Activated T-cell treated with anti-CD3 and anti-CD28 coated beads for 48 hours (primary cell): ENCODE results near the gene TMEM238.
A peak's percentile ranks its signal among the peaks of the same experiment; 100 is the strongest.
"Not testable (repeated sequence)": the region's sequence is repeated elsewhere in the genome, so short reads cannot be mapped to it uniquely, and the experiment has no call there.

Experiments used
- DNase-seq: peaks from one replicate; pipeline ENCODE4 v3.0.0-alpha.2; 2020; ENCODE audit warnings: low read depth

Gene TMEM238

DNA sequence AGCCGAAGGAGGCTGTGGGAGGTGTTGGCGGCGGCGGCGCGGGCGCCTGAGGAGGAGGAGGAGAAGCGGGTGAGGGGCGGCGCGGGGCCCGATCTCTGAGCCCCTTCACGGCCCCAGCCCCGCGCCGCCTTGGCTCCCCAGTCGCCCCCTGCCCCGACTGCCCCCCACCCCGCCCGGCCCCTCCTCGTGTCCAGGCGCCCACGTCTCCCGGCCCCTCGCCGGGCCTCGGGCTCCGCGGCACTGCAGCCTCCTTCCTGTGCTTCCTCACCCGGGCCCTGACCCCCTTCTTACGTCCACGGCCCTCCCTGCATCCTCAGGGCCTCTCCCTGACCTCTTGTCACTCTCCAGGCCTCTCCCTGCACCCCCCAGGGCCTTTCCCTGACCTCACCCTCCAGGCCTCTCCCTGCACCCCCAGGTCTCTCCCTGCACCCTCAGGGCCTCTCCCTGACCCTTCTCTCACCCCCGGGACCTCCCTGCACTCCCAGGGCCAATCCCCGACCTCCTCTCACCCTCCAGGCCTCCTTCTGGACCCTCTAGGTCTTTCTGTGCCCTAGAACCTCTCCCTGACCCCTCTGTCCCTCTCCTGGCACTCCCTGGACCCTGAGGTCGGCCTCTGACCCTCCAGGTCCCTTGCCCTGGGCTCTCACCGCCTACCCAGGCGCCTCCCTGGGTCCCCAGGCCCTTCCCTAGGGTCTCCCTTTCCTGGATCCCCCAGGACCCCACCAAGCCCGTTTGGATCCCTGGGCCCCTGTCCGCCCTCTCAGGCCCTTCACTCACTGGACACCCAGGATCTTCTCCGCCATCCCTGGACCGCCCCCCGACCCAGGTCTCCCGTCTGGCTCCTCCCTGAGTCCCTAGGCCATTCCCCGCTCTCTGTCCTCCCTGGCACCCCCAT lies 44.0 kb downstream of the TMEM238 start:
- DNase-seq, result peak; percentile 21

DNA sequence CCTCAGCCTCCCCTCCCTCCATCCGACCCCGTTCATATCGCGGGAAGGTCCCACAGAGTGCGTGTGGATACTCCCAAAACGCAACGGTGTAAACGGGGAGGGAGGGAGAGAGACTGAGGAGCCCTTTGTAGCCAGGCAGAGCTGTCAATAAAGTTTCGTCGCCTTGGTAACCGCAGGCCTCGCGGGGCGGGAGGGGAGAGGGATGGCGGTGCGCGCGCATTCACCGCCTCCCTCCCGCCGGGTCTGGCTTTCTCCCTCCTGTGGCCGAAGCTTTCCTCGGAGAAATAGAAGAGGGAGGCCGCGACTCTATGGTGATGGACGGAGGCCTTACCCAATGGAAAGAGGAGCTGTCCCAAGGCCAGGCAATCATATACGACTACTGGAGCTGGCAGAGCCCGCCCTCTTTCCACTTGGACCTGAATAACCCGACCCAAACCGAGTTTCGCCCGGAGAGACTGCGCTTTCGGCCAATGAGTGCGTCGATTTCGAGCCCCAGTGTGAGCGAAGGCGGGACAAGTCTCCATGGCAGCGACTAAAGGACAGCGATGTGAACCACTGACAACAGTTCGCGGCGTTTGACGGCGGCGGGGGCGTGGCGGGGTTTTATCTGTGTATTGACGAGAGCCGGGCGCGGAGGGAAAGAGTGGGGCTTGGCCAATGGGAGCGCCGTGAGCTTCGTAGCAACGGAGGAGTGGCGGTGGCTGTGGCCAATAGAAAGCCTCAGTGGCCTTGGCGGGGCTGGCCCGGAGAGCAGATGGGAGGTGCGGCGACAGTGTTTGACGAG lies 44.8 kb downstream of the TMEM238 start, which contains the start of gene KMT5C:
KMT5C (plus strand) TSS at position 772 of the 784 bp plus-strand sequence. CDS start 2,061 bp downstream, outside the sequence.
- DNase-seq, result peak; percentile 100

DNA sequence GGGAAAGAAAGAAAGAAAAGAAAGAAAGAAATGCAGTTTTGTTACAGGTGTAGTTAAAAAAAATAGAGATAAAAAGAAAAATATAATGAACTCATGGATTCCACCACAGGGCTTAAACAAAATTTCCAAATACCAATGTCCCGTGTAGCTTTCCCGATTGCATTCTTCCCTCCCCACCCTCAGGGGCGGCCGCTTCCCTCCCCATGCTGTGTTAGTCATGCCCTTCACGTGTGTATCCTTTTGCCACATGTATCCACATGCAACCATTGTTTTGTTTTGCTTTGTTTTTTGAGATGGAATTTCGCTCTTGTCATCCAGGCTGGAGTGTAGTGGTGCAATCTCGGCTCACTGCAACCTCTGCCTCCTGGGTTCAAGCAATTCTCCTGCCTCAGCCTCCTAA lies 48.0 kb downstream of the TMEM238 start:
- DNase-seq, result no peak

DNA sequence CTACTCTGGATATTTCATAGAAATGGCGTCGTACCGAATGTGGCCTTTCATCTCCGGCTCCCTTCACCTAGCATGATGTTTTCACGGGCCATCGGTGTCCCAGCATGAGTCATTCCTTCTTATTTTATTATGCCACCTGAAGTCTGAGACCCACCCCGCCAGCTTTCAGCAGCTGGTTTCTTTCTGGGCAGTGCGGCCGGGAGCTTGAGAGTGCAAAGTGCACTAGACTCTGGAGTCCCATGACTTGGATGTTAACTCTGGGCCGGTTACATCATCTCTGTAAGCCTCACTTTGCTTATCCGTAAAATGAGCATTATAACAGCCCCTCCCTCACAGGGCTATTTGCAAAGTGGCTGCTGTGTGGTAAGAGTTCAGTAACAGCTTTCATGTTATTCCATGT lies 50.2 kb downstream of the TMEM238 start:
- no peak for DNase-seq

DNA sequence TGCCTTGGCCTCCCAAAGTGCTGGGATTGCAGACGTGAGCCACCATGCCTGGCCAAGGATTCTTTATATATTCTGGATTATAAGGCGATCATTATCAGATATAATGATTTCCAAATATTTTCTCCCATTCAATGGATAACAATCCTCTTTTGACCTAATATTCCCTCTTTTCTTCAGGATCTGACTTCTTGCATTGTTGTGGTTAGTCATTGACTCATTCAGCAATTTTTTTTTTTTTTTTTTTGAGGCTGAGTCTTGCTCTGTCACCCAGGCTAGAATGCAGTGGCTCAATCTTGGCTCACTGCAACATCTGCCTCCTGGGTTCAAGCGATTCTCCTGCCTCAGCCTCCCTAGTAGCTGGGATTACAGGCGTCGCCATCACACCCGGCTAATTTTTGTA lies 54.3 kb downstream of the TMEM238 start:
- DNase-seq, result not testable (repeated sequence)
